GM18907 (cell line): ENCODE results near the gene USP17L27.
A peak's percentile ranks its signal among the peaks of the same experiment; 100 is the strongest.
"Not testable (repeated sequence)": the region's sequence is repeated elsewhere in the genome, so short reads cannot be mapped to it uniquely, and the experiment has no call there.

Source experiments
- ATAC-seq: cut with Tn5 transposase; IDR thresholded peaks from one replicate; pipeline ENCODE4 v1.9.1; 2021; ENCODE audit warnings: mild to moderate bottlenecking, moderate library complexity; ENCODE audit not compliant: unreplicated experiment

The USP17L27 gene

GRCh38 chr4:9343848-9344247, at the start of gene USP17L27:
USP17L27 (plus strand) TSS chr4:9344148; CDS start chr4:9344148, 0 bp downstream.
- not testable (repeated sequence) for ATAC-seq

GRCh38 chr4:9324191-9324590, 19.8 kb upstream of the USP17L27 start:
- ATAC-seq, result not testable (repeated sequence)

GRCh38 chr4:9324865-9325264, 19.1 kb upstream of the USP17L27 start, which contains the start of gene USP17L24:
USP17L24 (plus strand) TSS chr4:9325165; CDS start chr4:9325165, 0 bp downstream.
- not testable (repeated sequence) for ATAC-seq

GRCh38 chr4:9329611-9330010, 14.3 kb upstream of the USP17L27 start, which contains the start of gene USP17L25:
USP17L25 (plus strand) TSS chr4:9329911; CDS start chr4:9329911, 0 bp downstream.
- not testable (repeated sequence) for ATAC-seq

- ATAC-seq, result not testable (repeated sequence)
Measured at GRCh38 chr4:9334358-9334757, 9.6 kb upstream of the USP17L27 start, which contains the start of gene USP17L26. USP17L26 (plus strand) TSS chr4:9334658; CDS start chr4:9334658, 0 bp downstream.

- not testable (repeated sequence) for ATAC-seq
Measured at GRCh38 chr4:9339103-9339502, 4.8 kb upstream of the USP17L27 start, which contains the start of gene USP17L5. USP17L5 (plus strand) TSS chr4:9339403; CDS start chr4:9339403, 0 bp downstream.

- ATAC-seq, result not testable (repeated sequence)
Measured at GRCh38 chr4:9348593-9348992, 4.6 kb downstream of the USP17L27 start, which contains the start of gene USP17L28. USP17L28 (plus strand) TSS chr4:9348893; CDS start chr4:9348893, 0 bp downstream.

GRCh38 chr4:9350866-9351265, 6.9 kb downstream of the USP17L27 start:
- ATAC-seq, result not testable (repeated sequence)

GRCh38 chr4:9353338-9353737, 9.4 kb downstream of the USP17L27 start, which contains the start of gene USP17L29:
USP17L29 (plus strand) TSS chr4:9353638; CDS start chr4:9353638, 0 bp downstream.
- ATAC-seq, result not testable (repeated sequence)

- not testable (repeated sequence) for ATAC-seq
Measured at GRCh38 chr4:9362829-9363228, 18.9 kb downstream of the USP17L27 start, which contains the start of gene USP17L30. USP17L30 (plus strand) TSS chr4:9363129; CDS start chr4:9363129, 0 bp downstream.

- ATAC-seq, result not testable (repeated sequence)
Measured at GRCh38 chr4:9379881-9380280, 35.9 kb downstream of the USP17L27 start.

- not testable (repeated sequence) for ATAC-seq
Measured at GRCh38 chr4:9381012-9381534, 37.1 kb downstream of the USP17L27 start.

- ATAC-seq, result no peak
Measured at GRCh38 chr4:9384126-9384525, 40.2 kb downstream of the USP17L27 start.

GRCh38 chr4:9389001-9389400, 45.1 kb downstream of the USP17L27 start:
- ATAC-seq, result peak; percentile 60
